ENCODE results near the gene SFMBT2. TPM values are rescaled to one million over a fixed set of nuclear protein-coding genes. Genes with fewer than 3 reads are reported as not detected.

SFMBT2 gene
- total and polyA plus RNA-seq, 2 of the 4 experiments (the other 2 are of a cell fraction) = 0.70 to 1.3 TPM

DNA sequence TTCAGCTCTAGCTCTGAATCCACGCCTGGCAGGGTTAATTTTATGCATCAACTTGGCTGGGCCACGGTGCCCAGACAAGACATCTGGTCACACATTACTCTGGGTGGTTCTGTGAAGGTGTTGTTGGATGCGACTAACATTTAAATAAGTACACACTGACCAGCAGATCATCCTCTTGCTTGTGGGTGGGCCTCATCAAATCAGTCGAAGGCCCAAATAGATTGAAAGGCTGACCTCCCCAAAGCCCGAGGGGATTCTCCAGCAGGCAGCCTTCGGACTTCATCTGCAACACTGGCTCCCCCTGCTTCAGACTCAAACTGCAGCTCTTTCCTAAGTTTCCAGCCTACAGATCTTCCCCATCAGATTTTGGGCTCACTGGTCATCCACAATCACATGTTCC is 53.6 kb downstream of the SFMBT2 start:
- no peak overlapping the region for H3K4me2 ChIP-seq (ENCODE audit: low read depth, low read length)
- no peak overlapping the region for H3K56ac ChIP-seq (ENCODE audit: extremely low read depth, insufficient read depth, low read length)
- no peak overlapping the region for H2BK5ac ChIP-seq (ENCODE audit: low read depth, low read length, poor library complexity, severe bottlenecking)
- H2BK120ac ChIP-seq (ENCODE audit: low read depth, low read length) = no peak overlapping the region
- no peak overlapping the region for H4K91ac ChIP-seq (ENCODE audit: insufficient read depth, low read depth, low read length)
- H4K20me1 ChIP-seq (ENCODE audit: insufficient read depth, low read length) = no peaks in the 10 kb centered on the region
- H2AK5ac ChIP-seq (ENCODE audit: low read depth, low read length) = no peak overlapping the region
- intact Hi-C loops (cut with micrococcal nuclease) (no loop called here), dilution Hi-C loops (cut with HindIII; ENCODE audit: low sequenced_read_pairs, unreplicated experiment) (no loop called here), in situ Hi-C loops (cut with MboI; ENCODE audit: low sequenced_read_pairs) (no loop called here)
- H3K4me1 ChIP-seq (ENCODE audit: control insufficient read depth, insufficient read depth, low read length) = 0 out of 2 replicates have a peak, but pooled peaks cover 2% of the 10 kb centered on the region
- peaks cover 2% of the 10 kb centered on the region; the same call in 1 of the 2 replicates for H3K9me3 ChIP-seq (ENCODE audit: control insufficient read depth, insufficient read depth, low read length)
- no peak overlapping the region for H3K9ac ChIP-seq (ENCODE audit: low read depth, low read length)
- H3K4me3 ChIP-seq (ENCODE audit: insufficient read depth, low read depth, low read length) = no peak overlapping the region
- peaks cover 2% of the 10 kb centered on the region; the same call in 1 of the 2 replicates for H3K9me1 ChIP-seq (ENCODE audit: insufficient read depth, low read length)
- H3K23ac ChIP-seq (ENCODE audit: low read depth, low read length) = no peak overlapping the region
- TF ChIP-seq MAFK (IDR thresholded peaks at IDR 0.05; ENCODE audit: low read depth, low read length) (no peak), CEBPB (IDR thresholded peaks at IDR 0.05; ENCODE audit: low read depth, low read length) (no peak)
- TF ChIP-seq, protein P1, sequence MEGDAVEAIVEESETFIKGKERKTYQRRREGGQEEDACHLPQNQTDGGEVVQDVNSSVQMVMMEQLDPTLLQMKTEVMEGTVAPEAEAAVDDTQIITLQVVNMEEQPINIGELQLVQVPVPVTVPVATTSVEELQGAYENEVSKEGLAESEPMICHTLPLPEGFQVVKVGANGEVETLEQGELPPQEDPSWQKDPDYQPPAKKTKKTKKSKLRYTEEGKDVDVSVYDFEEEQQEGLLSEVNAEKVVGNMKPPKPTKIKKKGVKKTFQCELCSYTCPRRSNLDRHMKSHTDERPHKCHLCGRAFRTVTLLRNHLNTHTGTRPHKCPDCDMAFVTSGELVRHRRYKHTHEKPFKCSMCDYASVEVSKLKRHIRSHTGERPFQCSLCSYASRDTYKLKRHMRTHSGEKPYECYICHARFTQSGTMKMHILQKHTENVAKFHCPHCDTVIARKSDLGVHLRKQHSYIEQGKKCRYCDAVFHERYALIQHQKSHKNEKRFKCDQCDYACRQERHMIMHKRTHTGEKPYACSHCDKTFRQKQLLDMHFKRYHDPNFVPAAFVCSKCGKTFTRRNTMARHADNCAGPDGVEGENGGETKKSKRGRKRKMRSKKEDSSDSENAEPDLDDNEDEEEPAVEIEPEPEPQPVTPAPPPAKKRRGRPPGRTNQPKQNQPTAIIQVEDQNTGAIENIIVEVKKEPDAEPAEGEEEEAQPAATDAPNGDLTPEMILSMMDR (conservative IDR thresholded peaks at IDR 0.05; ENCODE audit: low read depth, low read length) = no peak
- TF ChIP-seq, protein P2, sequence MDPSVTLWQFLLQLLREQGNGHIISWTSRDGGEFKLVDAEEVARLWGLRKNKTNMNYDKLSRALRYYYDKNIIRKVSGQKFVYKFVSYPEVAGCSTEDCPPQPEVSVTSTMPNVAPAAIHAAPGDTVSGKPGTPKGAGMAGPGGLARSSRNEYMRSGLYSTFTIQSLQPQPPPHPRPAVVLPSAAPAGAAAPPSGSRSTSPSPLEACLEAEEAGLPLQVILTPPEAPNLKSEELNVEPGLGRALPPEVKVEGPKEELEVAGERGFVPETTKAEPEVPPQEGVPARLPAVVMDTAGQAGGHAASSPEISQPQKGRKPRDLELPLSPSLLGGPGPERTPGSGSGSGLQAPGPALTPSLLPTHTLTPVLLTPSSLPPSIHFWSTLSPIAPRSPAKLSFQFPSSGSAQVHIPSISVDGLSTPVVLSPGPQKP (IDR thresholded peaks at IDR 0.05; ENCODE audit: borderline replicate concordance, low read depth, low read length) = no peak
- no peak overlapping the region for H2AFZ ChIP-seq (replicated peaks; ENCODE audit: low read length, poor library complexity)
- H3K79me1 ChIP-seq (ENCODE audit: low read depth in 1 of 2, low read length in 2 of 2) = no peaks in the 10 kb centered on the region
- ATAC-seq (ENCODE audit: low read depth) (no peak), DNase-seq (no peak)
- no peak overlapping the region for H4K5ac ChIP-seq (ENCODE audit: low read depth, low read length)
- CTCF ChIA-PET = interaction anchor here (1.0 kb wide), 1 partner anchor 16 kb away, joined by 4 read pairs; no protein-coding TSS in a partner anchor
- H2BK15ac ChIP-seq (ENCODE audit: low read depth, low read length) = no peak overlapping the region
- no peaks in the 10 kb centered on the region for H3K27me3 ChIP-seq (ENCODE audit: control insufficient read depth, insufficient read depth, low read length)
- no peak overlapping the region for H3K4ac ChIP-seq (ENCODE audit: low read depth, low read length)
- H3K27ac ChIP-seq (ENCODE audit: insufficient read depth, low read length) = no peak overlapping the region
- no peak overlapping the region for H2AK9ac ChIP-seq (replicated peaks; ENCODE audit: low read depth, low read length, poor library complexity)
- no peaks in the 10 kb centered on the region for H3K36me3 ChIP-seq (ENCODE audit: control insufficient read depth, insufficient read depth, low read length)
- 83% methylated on average over 3 of the region's 6 CpGs; no CpG with 5 or more reads in 1 of the 2 experiments for WGBS, 2 experiments (ENCODE audit: extremely low coverage in 2 of 2, insufficient read length in 1 of 2)
- no peak overlapping the region for H2BK20ac ChIP-seq (ENCODE audit: low read depth, low read length)
- BruUV-seq (replicated peaks) = no TSS peak
- no peak overlapping the region for H3K14ac ChIP-seq (replicated peaks; ENCODE audit: low read depth, low read length)
- H4K8ac ChIP-seq (ENCODE audit: low read depth in 2 of 2, low read length in 2 of 2) = no peak overlapping the region
- POLR2A ChIA-PET (ENCODE audit: unreplicated experiment) = no interaction called here
- no peak overlapping the region for H3K18ac ChIP-seq (ENCODE audit: low read depth, low read length)

Measured in IMR-90 (cell line).